ENCODE measurements around the gene KIRREL3.

Gene KIRREL3

GRCh38 chr11:126521196-126521595, 479.4 kb downstream of the KIRREL3 start:
- Histone ChIP-seq H2AFZ (ENCODE audit: low read length, unreplicated experiment) (no peak overlapping the region), H3K36me3 (ENCODE audit: insufficient read depth, low read length) (no peaks in the 10 kb centered on the region), H3K27ac (ENCODE audit: low read depth, low read length) (no peak overlapping the region), H3K27me3 (ENCODE audit: insufficient read depth, low read length) (no peaks in the 10 kb centered on the region; the same call in 1 of the 2 replicates), H3K4me3 (ENCODE audit: low read depth, low read length) (no peak overlapping the region), H3K4me1 (ENCODE audit: control insufficient read depth, insufficient read depth, low read length, unreplicated experiment) (no peaks in the 10 kb centered on the region), H3K79me2 (ENCODE audit: control insufficient read depth, insufficient read depth, low read length, unreplicated experiment) (no peaks in the 10 kb centered on the region)

GRCh38 chr11:126519764-126520734, 480.5 kb downstream of the KIRREL3 start:
- no peaks in the 10 kb centered on the region for H3K27me3 ChIP-seq (ENCODE audit: insufficient read depth, low read length)
- no peak overlapping the region for H2AFZ ChIP-seq (ENCODE audit: low read length, unreplicated experiment)
- H3K4me1 ChIP-seq (ENCODE audit: control insufficient read depth, insufficient read depth, low read length, unreplicated experiment) = no peaks in the 10 kb centered on the region
- H3K4me3 ChIP-seq (ENCODE audit: low read depth, low read length) = no peak overlapping the region
- no peak overlapping the region for H3K27ac ChIP-seq (ENCODE audit: low read depth, low read length)
- no peaks in the 10 kb centered on the region for H3K36me3 ChIP-seq (ENCODE audit: insufficient read depth, low read length)
- no peaks in the 10 kb centered on the region for H3K79me2 ChIP-seq (ENCODE audit: control insufficient read depth, insufficient read depth, low read length, unreplicated experiment)

- H3K27me3 ChIP-seq (ENCODE audit: insufficient read depth, low read length) = no peaks in the 10 kb centered on the region
These were observed 481.4 kb downstream of the KIRREL3 start for GRCh38 chr11:126518972-126519690.

GRCh38 chr11:126518071-126518971, 482.2 kb downstream of the KIRREL3 start:
- no peak overlapping the region for H3K4me3 ChIP-seq (ENCODE audit: low read depth, low read length)

More at GRCh38 chr11:126518972-126519690, 481.4 kb downstream of the KIRREL3 start:
- Histone ChIP-seq H3K79me2 (ENCODE audit: control insufficient read depth, insufficient read depth, low read length, unreplicated experiment) (no peaks in the 10 kb centered on the region), H2AFZ (ENCODE audit: low read length, unreplicated experiment) (no peak overlapping the region), H3K4me1 (ENCODE audit: control insufficient read depth, insufficient read depth, low read length, unreplicated experiment) (no peaks in the 10 kb centered on the region), H3K4me3 (ENCODE audit: low read depth, low read length) (no peak overlapping the region), H3K36me3 (ENCODE audit: insufficient read depth, low read length) (no peaks in the 10 kb centered on the region), H3K27ac (ENCODE audit: low read depth, low read length) (no peak overlapping the region)

GRCh38 chr11:126515501-126515900, 485.1 kb downstream of the KIRREL3 start:
- H3K27me3 ChIP-seq (ENCODE audit: insufficient read depth, low read length) = peaks cover 3% of the 10 kb centered on the region
- no peaks in the 10 kb centered on the region for H3K4me1 ChIP-seq (ENCODE audit: control insufficient read depth, insufficient read depth, low read length, unreplicated experiment)
- no peak overlapping the region for H3K27ac ChIP-seq (ENCODE audit: low read depth, low read length)
- no peaks in the 10 kb centered on the region for H3K36me3 ChIP-seq (ENCODE audit: insufficient read depth, low read length)
- no peaks in the 10 kb centered on the region for H3K79me2 ChIP-seq (ENCODE audit: control insufficient read depth, insufficient read depth, low read length, unreplicated experiment)
- H3K4me3 ChIP-seq (ENCODE audit: low read depth, low read length) = no peak overlapping the region
- H2AFZ ChIP-seq (ENCODE audit: low read length, unreplicated experiment) = no peak overlapping the region

More at GRCh38 chr11:126518071-126518971, 482.2 kb downstream of the KIRREL3 start:
- no peak overlapping the region for H3K27ac ChIP-seq (ENCODE audit: low read depth, low read length)
- H3K79me2 ChIP-seq (ENCODE audit: control insufficient read depth, insufficient read depth, low read length, unreplicated experiment) = no peaks in the 10 kb centered on the region
- H2AFZ ChIP-seq (ENCODE audit: low read length, unreplicated experiment) = no peak overlapping the region
- no peaks in the 10 kb centered on the region for H3K36me3 ChIP-seq (ENCODE audit: insufficient read depth, low read length)
- no peaks in the 10 kb centered on the region for H3K27me3 ChIP-seq (ENCODE audit: insufficient read depth, low read length)
- H3K4me1 ChIP-seq (ENCODE audit: control insufficient read depth, insufficient read depth, low read length, unreplicated experiment) = no peaks in the 10 kb centered on the region

- no peak overlapping the region for H3K27ac ChIP-seq (ENCODE audit: low read depth, low read length)
- H2AFZ ChIP-seq (ENCODE audit: low read length, unreplicated experiment) = no peak overlapping the region
- H3K79me2 ChIP-seq (ENCODE audit: control insufficient read depth, insufficient read depth, low read length, unreplicated experiment) = no peaks in the 10 kb centered on the region
- peaks cover 7% of the 10 kb centered on the region for H3K27me3 ChIP-seq (ENCODE audit: insufficient read depth, low read length)
- no peaks in the 10 kb centered on the region for H3K36me3 ChIP-seq (ENCODE audit: insufficient read depth, low read length)
- no peak overlapping the region for H3K4me3 ChIP-seq (ENCODE audit: low read depth, low read length)
- no peaks in the 10 kb centered on the region for H3K4me1 ChIP-seq (ENCODE audit: control insufficient read depth, insufficient read depth, low read length, unreplicated experiment)
These were observed 486.4 kb downstream of the KIRREL3 start for GRCh38 chr11:126514061-126514693.

- H3K4me3 ChIP-seq (ENCODE audit: low read depth, low read length) = no peak overlapping the region
- H2AFZ ChIP-seq (ENCODE audit: low read length, unreplicated experiment) = no peak overlapping the region
- no peaks in the 10 kb centered on the region for H3K79me2 ChIP-seq (ENCODE audit: control insufficient read depth, insufficient read depth, low read length, unreplicated experiment)
These were observed 487.5 kb downstream of the KIRREL3 start for GRCh38 chr11:126512741-126513715.

GRCh38 chr11:126512251-126512650, 488.3 kb downstream of the KIRREL3 start:
- Histone ChIP-seq H3K4me3 (ENCODE audit: low read depth, low read length) (no peak overlapping the region), H3K4me1 (ENCODE audit: control insufficient read depth, insufficient read depth, low read length, unreplicated experiment) (no peaks in the 10 kb centered on the region), H3K27ac (ENCODE audit: low read depth, low read length) (no peak overlapping the region), H3K79me2 (ENCODE audit: control insufficient read depth, insufficient read depth, low read length, unreplicated experiment) (no peaks in the 10 kb centered on the region), H3K27me3 (ENCODE audit: insufficient read depth, low read length) (peaks cover 21% of the 10 kb centered on the region), H3K36me3 (ENCODE audit: insufficient read depth, low read length) (no peaks in the 10 kb centered on the region), H2AFZ (ENCODE audit: low read length, unreplicated experiment) (no peak overlapping the region)

More at GRCh38 chr11:126512741-126513715, 487.5 kb downstream of the KIRREL3 start:
- H3K27ac ChIP-seq (ENCODE audit: low read depth, low read length) = no peak overlapping the region
- H3K4me1 ChIP-seq (ENCODE audit: control insufficient read depth, insufficient read depth, low read length, unreplicated experiment) = no peaks in the 10 kb centered on the region
- no peaks in the 10 kb centered on the region for H3K36me3 ChIP-seq (ENCODE audit: insufficient read depth, low read length)
- peaks cover 15% of the 10 kb centered on the region for H3K27me3 ChIP-seq (ENCODE audit: insufficient read depth, low read length)

- peaks cover 23% of the 10 kb centered on the region for H3K27me3 ChIP-seq (ENCODE audit: insufficient read depth, low read length)
- no peaks in the 10 kb centered on the region for H3K4me1 ChIP-seq (ENCODE audit: control insufficient read depth, insufficient read depth, low read length, unreplicated experiment)
- no peaks in the 10 kb centered on the region for H3K36me3 ChIP-seq (ENCODE audit: insufficient read depth, low read length)
- no peak overlapping the region for H3K4me3 ChIP-seq (ENCODE audit: low read depth, low read length)
- H3K27ac ChIP-seq (ENCODE audit: low read depth, low read length) = no peak overlapping the region
- H3K79me2 ChIP-seq (ENCODE audit: control insufficient read depth, insufficient read depth, low read length, unreplicated experiment) = no peaks in the 10 kb centered on the region
- no peak overlapping the region for H2AFZ ChIP-seq (ENCODE audit: low read length, unreplicated experiment)
These were observed 489.0 kb downstream of the KIRREL3 start for GRCh38 chr11:126511475-126512115.

Data from ACC112 (cell line).